ES-I3 (cell line): ENCODE measurements around the gene TMEM184B.

Experiments
- H3K36me3 ChIP-seq: 2 replicates; pipeline ENCODE4 v1.6.1; 2013; ENCODE audit warnings: mild to moderate bottlenecking, low read length, control low read depth, moderate library complexity; ENCODE audit not compliant: insufficient read depth
- H3K4me1 ChIP-seq: 2 replicates; pipeline ENCODE4 v1.6.1; 2013; ENCODE audit warnings: mild to moderate bottlenecking, control low read depth, low read length; ENCODE audit not compliant: insufficient read depth
- H3K9ac ChIP-seq: 2 replicates; pipeline ENCODE4 v1.6.1; 2013; ENCODE audit warnings: low read depth, mild to moderate bottlenecking, low read length, moderate library complexity
- H3K9me3 ChIP-seq: 2 replicates; pipeline ENCODE4 v1.6.1; 2013; ENCODE audit warnings: mild to moderate bottlenecking, low read length, moderate library complexity; ENCODE audit not compliant: control insufficient read depth, insufficient read depth

Gene TMEM184B

GRCh38 chr22:38257181-38257580 is 15.6 kb downstream of the TMEM184B start:
- peaks cover 20% of the 10 kb centered on the region for H3K4me1 ChIP-seq
- H3K9ac ChIP-seq, result no peak overlapping the region
- no peaks in the 10 kb centered on the region for H3K9me3 ChIP-seq
- H3K36me3 ChIP-seq, result no peaks in the 10 kb centered on the region

GRCh38 chr22:38255697-38256096 is 17.1 kb downstream of the TMEM184B start:
- Histone ChIP-seq H3K9me3 (no peaks in the 10 kb centered on the region), H3K9ac (no peak overlapping the region), H3K4me1 (peaks cover 9% of the 10 kb centered on the region), H3K36me3 (no peaks in the 10 kb centered on the region)

- H3K9me3 ChIP-seq, result no peaks in the 10 kb centered on the region
- peaks cover 5% of the 10 kb centered on the region; the same call in 1 of the 2 replicates for H3K36me3 ChIP-seq
- no peak overlapping the region for H3K9ac ChIP-seq
- no peaks in the 10 kb centered on the region for H3K4me1 ChIP-seq
Observed at GRCh38 chr22:38251341-38251692, 21.5 kb downstream of the TMEM184B start.

DNA sequence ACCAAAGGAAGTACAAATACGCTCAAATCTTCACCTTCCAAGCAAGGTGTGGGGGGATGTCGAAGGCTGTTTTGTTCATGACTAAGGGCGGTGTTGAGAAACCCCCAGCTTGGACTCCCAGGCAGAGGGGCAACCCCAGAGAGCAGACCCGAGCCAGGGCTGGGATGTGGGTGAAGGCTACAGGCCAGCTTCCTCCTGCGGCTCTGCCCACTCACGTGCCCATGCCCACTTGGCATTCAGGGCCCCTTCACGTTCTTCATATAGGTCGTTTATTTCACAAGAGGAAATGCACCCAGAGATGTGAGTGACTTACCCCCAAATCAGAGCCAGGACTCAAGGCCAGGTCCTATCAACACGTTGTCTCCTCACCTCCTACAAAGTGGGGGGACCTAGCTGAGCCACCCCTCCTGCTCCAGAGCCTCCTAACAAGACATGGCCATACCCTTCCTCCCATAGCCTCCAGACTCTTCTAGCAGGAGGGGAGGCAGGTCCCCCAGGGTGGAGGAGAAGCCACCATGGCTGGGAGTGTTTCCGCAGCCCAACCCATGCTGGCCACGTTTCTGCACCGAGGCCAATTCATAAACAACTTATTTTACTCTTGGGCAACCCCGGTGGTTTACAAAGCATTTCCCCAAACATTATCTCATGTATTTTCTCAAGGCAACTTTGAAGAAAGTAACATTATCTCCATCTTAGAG is 22.0 kb downstream of the TMEM184B start:
- no peaks in the 10 kb centered on the region for H3K9me3 ChIP-seq
- no peaks in the 10 kb centered on the region for H3K4me1 ChIP-seq
- H3K9ac ChIP-seq, result no peak overlapping the region
- peaks cover 5% of the 10 kb centered on the region; the same call in 1 of the 2 replicates for H3K36me3 ChIP-seq

- H3K9ac ChIP-seq, result no peak overlapping the region
- peaks cover 5% of the 10 kb centered on the region; the same call in 1 of the 2 replicates for H3K36me3 ChIP-seq
- no peaks in the 10 kb centered on the region for H3K9me3 ChIP-seq
- H3K4me1 ChIP-seq, result no peaks in the 10 kb centered on the region
Observed at GRCh38 chr22:38249803-38250642, 22.8 kb downstream of the TMEM184B start.

DNA sequence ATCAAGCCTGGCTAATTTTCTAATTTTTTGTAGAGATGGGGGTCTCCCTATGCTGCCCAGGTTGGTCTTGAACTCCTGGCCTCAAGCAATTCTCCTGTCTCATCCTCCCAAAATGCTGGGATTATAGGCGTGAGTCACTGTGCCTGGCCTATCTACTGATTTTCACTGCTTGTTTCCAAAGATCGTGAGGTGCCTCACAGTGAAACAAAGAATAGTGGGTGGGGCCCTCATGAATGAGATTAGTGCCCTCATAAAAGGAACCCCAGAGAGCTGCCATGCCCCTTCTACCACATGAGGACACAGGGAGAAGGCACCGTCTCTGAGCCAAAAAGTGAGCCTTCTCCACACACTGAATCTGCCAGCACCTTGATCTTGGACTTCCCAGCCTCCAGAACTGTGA is 23.5 kb downstream of the TMEM184B start:
- H3K9me3 ChIP-seq, result no peaks in the 10 kb centered on the region
- no peak overlapping the region for H3K9ac ChIP-seq
- H3K36me3 ChIP-seq, result peaks cover 5% of the 10 kb centered on the region; the same call in 1 of the 2 replicates
- no peaks in the 10 kb centered on the region for H3K4me1 ChIP-seq

DNA sequence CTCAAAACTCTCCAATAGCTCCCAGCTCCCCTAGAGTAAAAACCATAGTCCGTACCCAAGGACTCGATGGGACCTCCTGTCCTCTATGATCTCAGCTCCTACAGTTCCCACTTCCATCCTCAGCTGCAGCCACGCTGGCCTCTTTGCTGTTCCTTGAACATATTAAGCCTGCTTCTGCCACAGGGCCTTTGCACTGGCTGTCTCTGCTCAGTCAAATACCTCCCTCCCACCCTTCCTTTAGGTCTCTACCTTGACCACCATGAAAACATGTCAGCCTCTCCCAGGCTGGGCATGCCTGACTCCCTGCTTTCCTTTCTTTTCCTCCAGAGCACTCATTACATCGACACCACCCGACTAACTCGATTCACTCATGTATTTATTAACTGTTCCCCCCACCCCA is 24.5 kb downstream of the TMEM184B start:
- Histone ChIP-seq H3K4me1 (peaks cover 3% of the 10 kb centered on the region; the same call in 1 of the 2 replicates), H3K9me3 (no peaks in the 10 kb centered on the region), H3K9ac (no peak overlapping the region), H3K36me3 (peaks cover 5% of the 10 kb centered on the region; the same call in 1 of the 2 replicates)

DNA sequence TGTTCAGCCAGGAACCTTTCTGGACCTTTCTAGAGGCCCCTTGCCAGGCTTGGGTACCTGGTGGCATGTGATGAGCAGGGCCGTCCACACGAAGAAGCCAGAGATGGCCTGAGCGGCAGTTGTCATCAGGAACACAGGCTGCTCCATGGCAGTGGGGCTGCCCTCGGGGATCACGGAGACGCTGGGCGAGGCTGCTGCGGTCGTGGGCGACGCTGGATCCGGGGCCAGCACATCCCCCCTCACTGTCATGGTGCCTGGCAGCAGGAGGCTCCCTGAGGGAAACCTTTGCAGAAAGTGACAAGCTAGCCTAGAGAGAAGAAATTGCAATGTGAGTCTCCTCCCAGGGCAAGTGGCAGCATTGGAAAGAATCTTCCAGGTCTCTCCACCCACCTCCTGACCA is 25.1 kb downstream of the TMEM184B start:
- H3K36me3 ChIP-seq, result peaks cover 5% of the 10 kb centered on the region; the same call in 1 of the 2 replicates
- H3K9ac ChIP-seq, result no peak overlapping the region

DNA sequence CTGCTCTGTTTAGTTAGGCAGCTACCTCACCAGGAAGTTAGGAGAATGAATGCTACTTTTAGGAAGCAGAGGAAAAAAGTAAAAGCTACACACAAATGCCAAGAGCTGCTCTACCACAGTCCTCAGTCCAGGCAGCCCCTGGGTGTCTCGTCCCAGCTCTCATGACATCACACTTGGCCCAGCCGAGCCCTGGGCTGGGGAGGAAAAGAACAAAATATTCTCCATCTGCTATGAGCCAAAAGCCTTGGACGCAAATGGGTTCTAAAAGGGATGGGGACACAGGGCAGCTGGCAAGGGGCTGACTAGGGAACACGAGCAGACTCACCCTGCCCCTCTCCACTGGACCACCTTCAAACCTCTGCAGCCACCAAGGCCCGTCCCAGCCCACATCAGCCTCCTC is 26.1 kb downstream of the TMEM184B start:
- Histone ChIP-seq H3K36me3 (peaks cover 5% of the 10 kb centered on the region; the same call in 1 of the 2 replicates), H3K9me3 (no peaks in the 10 kb centered on the region), H3K4me1 (peaks cover 5% of the 10 kb centered on the region; the same call in 1 of the 2 replicates), H3K9ac (no peak overlapping the region)

More for the DNA sequence above, 25.1 kb downstream of the TMEM184B start:
- Histone ChIP-seq H3K9me3 (no peaks in the 10 kb centered on the region), H3K4me1 (peaks cover 5% of the 10 kb centered on the region; the same call in 1 of the 2 replicates)

GRCh38 chr22:38246046-38246658 is 26.7 kb downstream of the TMEM184B start:
- no peaks in the 10 kb centered on the region for H3K9me3 ChIP-seq
- H3K36me3 ChIP-seq, result peaks cover 5% of the 10 kb centered on the region; the same call in 1 of the 2 replicates
- H3K9ac ChIP-seq, result no peak overlapping the region
- peaks cover 7% of the 10 kb centered on the region for H3K4me1 ChIP-seq

GRCh38 chr22:38244106-38244505 is 28.7 kb downstream of the TMEM184B start:
- H3K4me1 ChIP-seq, result peaks cover 25% of the 10 kb centered on the region
- H3K9ac ChIP-seq, result no peak overlapping the region
- no peaks in the 10 kb centered on the region for H3K9me3 ChIP-seq
- peaks cover 5% of the 10 kb centered on the region; the same call in 1 of the 2 replicates for H3K36me3 ChIP-seq

DNA sequence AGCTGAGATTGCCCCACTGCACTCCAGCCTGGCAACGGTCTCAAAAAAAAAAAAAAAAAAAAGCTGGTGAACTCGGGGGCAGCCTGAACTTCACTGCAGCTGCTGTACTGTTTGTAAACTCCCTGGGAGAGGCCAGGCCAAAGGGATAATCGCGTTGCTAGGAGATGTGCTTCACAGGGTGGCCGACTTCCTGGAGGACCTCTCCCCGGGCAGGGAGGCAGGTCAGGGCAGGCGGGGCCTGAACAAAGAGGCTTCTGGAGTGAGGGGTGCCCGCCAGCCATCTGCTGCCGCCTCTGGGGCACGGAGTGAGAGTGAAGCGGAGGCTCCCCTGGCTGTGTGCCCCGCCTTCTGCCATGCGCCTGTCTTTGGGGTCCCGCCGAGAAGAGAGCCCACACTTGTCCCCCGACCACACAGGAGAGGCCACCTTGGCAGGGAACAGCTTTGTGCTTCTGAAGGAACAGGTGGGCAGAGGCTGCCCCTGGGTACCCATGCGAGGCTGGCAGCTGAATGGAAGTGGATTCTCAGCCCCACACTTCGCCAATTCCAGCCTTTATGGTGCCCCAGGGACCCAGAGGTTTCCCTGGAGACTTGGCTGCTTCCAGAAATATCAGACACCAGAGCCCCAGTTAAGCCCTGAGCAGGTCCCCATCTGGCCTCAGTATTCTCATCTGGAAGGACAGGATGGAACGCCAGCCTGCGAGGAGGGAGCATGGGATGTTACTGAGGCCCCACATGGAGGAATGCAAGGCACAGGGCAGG is 29.6 kb downstream of the TMEM184B start:
- H3K36me3 ChIP-seq, result peaks cover 5% of the 10 kb centered on the region; the same call in 1 of the 2 replicates
- peaks cover 26% of the 10 kb centered on the region for H3K4me1 ChIP-seq
- no peak overlapping the region for H3K9ac ChIP-seq
- H3K9me3 ChIP-seq, result no peaks in the 10 kb centered on the region

- H3K9ac ChIP-seq, result no peak overlapping the region
- H3K36me3 ChIP-seq, result 0 out of 2 replicates have a peak, but pooled peaks cover 3% of the 10 kb centered on the region
Observed at GRCh38 chr22:38240734-38241252, 32.0 kb downstream of the TMEM184B start.

More at GRCh38 chr22:38240734-38241252, 32.0 kb downstream of the TMEM184B start:
- H3K9me3 ChIP-seq, result no peaks in the 10 kb centered on the region
- H3K4me1 ChIP-seq, result peaks cover 26% of the 10 kb centered on the region
